Tibial nerve (tissue), 4 donors: ENCODE results near the gene E2F8. TPM values are rescaled to one million over a fixed set of nuclear protein-coding genes. Genes with fewer than 3 reads are reported as not detected.

Experiments used
- DNase-seq, 2 donors: peaks; one replicate each; pipeline ENCODE4 v3.0.0-alpha.2; 2019; ENCODE audit warnings: low spot score in 2 of 2
- H3K27ac ChIP-seq, 4 donors: fragments of 200-600 bp; sonication (generic) in 3 of 4; one replicate each; pipeline ENCODE4 v1.5.1; 2017 to 2019; ENCODE audit warnings: mild to moderate bottlenecking in 1 of 4
- H3K27me3 ChIP-seq, 2 donors: fragments of 200-600 bp; sonication (generic) in 1 of 2; one replicate each; pipeline versions ENCODE4 v1.5.1 to v1.6.0; 2017 to 2019
- H3K36me3 ChIP-seq, 3 donors: fragments of 200-600 bp; sonication (generic); one replicate each; pipeline ENCODE4 v1.5.1; 2018 to 2019
- H3K4me1 ChIP-seq, 4 donors: fragments of 200-600 bp; sonication (generic) in 3 of 4; one replicate each; pipeline ENCODE4 v1.5.1; 2017 to 2019
- H3K4me3 ChIP-seq, 4 donors: fragments of 200-600 bp; sonication (generic) in 3 of 4; one replicate each; pipeline ENCODE4 v1.5.1; 2017 to 2019; ENCODE audit warnings: mild to moderate bottlenecking in 1 of 4, moderate library complexity in 1 of 4
- H3K9me3 ChIP-seq, 4 donors: fragments of 200-600 bp; sonication (generic) in 3 of 4; one replicate each; pipeline ENCODE4 v1.5.1; 2017 to 2019
- EP300 ChIP-seq, 2 donors: sonication (generic); formaldehyde crosslinking; IDR thresholded peaks; one replicate each; pipeline ENCODE4 v1.6.1; 2017; ENCODE audit warnings: antibody characterized with exemption in 2 of 2, mild to moderate bottlenecking in 1 of 2
- POLR2A ChIP-seq, 2 donors: fragments of 450-650 bp; IDR thresholded peaks; one replicate each; pipeline ENCODE4 v1.6.1; 2017; ENCODE audit warnings: antibody characterized with exemption in 2 of 2, mild to moderate bottlenecking in 2 of 2, moderate library complexity in 2 of 2
- WGBS, 2 donors: methylation state at CpG; one replicate each; pipeline ENCODE4 v1.1.5; 2018; 5-methylcytosine and 5-hydroxymethylcytosine counted together
- total RNA-seq, 4 donors: library from RNA; depleted of rRNA; stranded (reverse); fragments of >200 nt; gene quantifications; one replicate each; pipeline ENCODE4 v1.1.0, GENCODE V29; 2016
- TF ChIP-seq, protein P1 (sequence below), 5 experiments: fragments of 200-600 bp in 3 of 5; fragments of 450-650 bp in 2 of 5; sonication (generic) in 3 of 5; IDR thresholded peaks; one replicate each; pipeline ENCODE4 v1.5.1; 2016 to 2019; ENCODE audit warnings: antibody characterized with exemption in 5 of 5, mild to moderate bottlenecking in 3 of 5, moderate library complexity in 2 of 5

The E2F8 gene
- total RNA-seq, 4 donors from 2014 or later: not detected

DNA sequence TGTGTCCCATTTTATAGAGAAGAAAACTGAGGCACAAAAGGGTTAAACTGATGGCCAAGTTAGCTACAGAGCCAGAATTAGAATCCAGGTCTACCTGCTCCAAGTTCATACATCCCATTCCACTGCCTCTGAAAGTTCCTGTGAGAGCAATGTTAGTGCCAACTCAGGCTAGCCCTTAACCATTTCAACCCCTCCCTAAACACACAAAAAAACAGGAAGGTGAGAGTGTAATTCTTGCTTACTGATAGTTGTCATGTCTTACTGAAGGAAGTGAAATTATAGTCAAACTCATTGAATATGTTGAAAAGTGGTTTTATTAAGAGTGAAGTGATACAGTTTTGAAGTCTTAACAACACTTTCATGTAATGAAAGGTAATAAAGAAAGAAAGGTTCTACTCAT, 2.9 kb upstream of the E2F8 start:
- TF ChIP-seq EP300 (IDR thresholded peaks at IDR 0.05) (no peak), POLR2A (IDR thresholded peaks at IDR 0.05) (no peak)
- TF ChIP-seq, protein P1, sequence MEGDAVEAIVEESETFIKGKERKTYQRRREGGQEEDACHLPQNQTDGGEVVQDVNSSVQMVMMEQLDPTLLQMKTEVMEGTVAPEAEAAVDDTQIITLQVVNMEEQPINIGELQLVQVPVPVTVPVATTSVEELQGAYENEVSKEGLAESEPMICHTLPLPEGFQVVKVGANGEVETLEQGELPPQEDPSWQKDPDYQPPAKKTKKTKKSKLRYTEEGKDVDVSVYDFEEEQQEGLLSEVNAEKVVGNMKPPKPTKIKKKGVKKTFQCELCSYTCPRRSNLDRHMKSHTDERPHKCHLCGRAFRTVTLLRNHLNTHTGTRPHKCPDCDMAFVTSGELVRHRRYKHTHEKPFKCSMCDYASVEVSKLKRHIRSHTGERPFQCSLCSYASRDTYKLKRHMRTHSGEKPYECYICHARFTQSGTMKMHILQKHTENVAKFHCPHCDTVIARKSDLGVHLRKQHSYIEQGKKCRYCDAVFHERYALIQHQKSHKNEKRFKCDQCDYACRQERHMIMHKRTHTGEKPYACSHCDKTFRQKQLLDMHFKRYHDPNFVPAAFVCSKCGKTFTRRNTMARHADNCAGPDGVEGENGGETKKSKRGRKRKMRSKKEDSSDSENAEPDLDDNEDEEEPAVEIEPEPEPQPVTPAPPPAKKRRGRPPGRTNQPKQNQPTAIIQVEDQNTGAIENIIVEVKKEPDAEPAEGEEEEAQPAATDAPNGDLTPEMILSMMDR (IDR thresholded peaks at IDR 0.05): no peak
- Histone ChIP-seq H3K27ac (no peak overlapping the region), H3K27me3 (peaks cover 2 to 76% of the 10 kb centered on the region in 2 donors), H3K4me3 (no peak overlapping the region), H3K9me3 (no peaks in the 10 kb centered on the region), H3K4me1 (peaks cover 0 to 25% (median 15%) of the 10 kb centered on the region in 4 donors), H3K36me3 (no peaks in the 10 kb centered on the region)
- no peak for DNase-seq

DNA sequence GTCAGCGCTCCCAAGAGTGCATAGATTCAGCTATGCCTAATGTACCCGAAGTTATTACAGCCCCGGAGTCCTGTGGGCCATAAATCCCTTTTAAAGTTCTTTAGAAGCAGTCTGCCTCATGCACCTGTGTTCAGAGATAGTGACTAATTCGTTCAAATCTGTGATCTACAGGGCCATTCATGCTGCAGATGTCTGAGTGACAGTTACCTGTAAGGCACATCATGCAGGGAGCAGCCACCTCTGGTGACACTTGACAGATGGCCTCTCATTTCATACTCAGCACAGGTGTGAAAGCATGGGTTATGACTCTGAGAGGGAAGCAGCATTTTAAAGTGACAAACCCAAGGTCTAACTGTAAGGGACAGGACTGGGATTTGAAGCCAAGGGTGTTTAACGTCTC, 2.4 kb upstream of the E2F8 start:
- Histone ChIP-seq H3K27ac (no peak overlapping the region), H3K27me3 (peaks cover 2 to 79% of the 10 kb centered on the region in 2 donors), H3K4me1 (peaks cover 0 to 25% (median 15%) of the 10 kb centered on the region in 4 donors), H3K36me3 (no peaks in the 10 kb centered on the region), H3K4me3 (no peak overlapping the region), H3K9me3 (no peaks in the 10 kb centered on the region)
- TF ChIP-seq EP300 (IDR thresholded peaks at IDR 0.05): no peak
- TF ChIP-seq, protein P1 (IDR thresholded peaks at IDR 0.05): no peak
- TF ChIP-seq POLR2A (IDR thresholded peaks at IDR 0.05): no peak
- 65 to 66% methylated on average over 5 of the region's 5 CpGs for WGBS, 2 donors
- DNase-seq: no peak

DNA sequence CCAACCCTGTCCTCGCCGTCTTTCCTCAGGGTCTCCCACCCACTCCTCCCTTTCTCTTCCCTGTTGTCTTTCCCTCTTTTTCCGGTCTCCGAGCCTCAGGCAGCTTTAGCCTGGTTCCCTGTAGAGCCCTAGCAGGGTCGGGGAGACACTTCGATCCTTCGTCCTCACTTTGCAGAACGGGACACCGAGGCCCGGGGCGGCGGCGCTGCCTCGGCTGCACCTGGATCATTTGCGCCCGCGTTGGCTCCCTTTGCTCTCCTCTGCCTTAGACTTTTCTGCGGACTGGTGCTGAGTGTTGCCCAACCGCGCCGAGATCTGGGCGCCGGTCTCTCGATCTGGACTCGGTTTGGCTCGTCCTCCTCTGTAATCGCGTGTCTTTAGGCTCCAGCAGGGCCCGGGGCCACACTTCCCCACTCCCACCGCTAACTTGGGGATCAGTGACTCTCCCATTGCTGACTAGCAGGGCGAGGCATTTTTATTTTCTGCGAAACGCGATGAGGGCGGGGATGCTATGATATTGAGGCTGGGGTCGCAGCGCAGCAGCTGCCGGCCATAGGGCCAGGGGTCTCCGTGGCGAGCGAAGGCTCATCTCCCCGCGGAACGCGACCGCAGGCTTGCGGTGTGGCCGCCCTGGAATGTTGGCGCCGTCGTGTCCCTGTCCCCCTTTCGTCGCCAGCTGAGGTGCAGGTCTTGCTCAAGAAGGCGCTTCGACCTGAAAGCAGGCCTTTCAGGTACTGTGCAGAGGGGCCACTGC, 1.6 kb upstream of the E2F8 start:
- peak overlapping the region in 2 of 4 donors; percentile 60 to 68 for H3K4me3 ChIP-seq
- H3K36me3 ChIP-seq: no peaks in the 10 kb centered on the region
- H3K27ac ChIP-seq: no peak overlapping the region
- no peaks in the 10 kb centered on the region for H3K9me3 ChIP-seq
- peaks cover 2 to 87% of the 10 kb centered on the region in 2 donors for H3K27me3 ChIP-seq
- TF ChIP-seq POLR2A (IDR thresholded peaks at IDR 0.05) (no peak), EP300 (IDR thresholded peaks at IDR 0.05) (no peak)
- TF ChIP-seq, protein P1 (IDR thresholded peaks at IDR 0.05): no peak
- peaks cover 0 to 25% (median 15%) of the 10 kb centered on the region in 4 donors for H3K4me1 ChIP-seq
- no peak for DNase-seq
- WGBS, 2 donors: 11 to 13% methylated on average over 51 to 55 of the region's 55 CpGs

DNA sequence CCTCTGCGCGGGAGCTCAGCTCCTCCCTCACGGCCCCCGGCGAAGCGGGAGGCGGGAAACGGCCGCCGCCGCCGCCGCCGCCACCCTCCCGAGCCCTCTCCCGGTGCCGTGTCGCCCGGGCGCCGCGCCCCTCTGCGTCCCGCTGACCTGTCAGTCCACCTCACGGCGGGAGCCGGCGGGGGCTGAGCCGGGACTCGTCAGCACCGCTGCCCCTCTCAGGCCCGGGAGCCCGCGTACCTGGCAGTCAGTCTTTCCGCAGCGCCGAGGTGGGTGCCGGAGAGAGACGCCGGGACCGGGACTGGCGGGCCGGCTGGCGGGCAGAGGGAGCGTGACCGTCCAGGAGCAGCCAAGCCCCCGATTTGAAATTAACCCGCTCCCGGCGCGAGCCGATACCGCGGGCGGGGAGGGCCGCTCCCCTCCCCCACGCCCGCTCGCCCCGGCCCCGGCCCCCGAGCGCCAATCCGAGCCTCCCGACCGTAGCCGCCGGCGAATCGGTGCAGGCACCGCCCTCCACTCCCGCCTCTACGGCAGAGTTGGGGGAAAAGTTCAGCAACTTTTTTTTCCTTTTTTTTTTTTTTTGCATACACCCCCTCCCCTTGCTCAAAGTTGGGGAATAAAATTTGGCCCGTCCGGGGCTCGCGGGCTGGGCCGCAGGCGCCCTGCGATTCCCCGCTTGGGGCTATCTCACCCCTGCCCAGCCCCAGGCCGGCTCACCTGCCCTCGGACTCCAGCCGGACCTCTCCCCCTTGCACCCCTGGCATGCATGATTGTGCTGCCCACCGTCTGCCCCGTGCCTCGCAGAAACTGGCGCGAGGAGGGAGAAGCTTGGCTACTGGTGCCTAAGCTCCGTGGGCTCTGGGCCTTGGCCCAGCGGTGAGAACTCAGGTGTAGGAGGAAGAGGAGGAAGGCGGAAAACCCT, 774 bp upstream of the E2F8 start:
- H3K27me3 ChIP-seq: peaks cover 2 to 82% of the 10 kb centered on the region in 2 donors
- 0 to 1% methylated on average over 45 to 71 of the region's 92 CpGs for WGBS, 2 donors
- no peak for DNase-seq

More for the DNA sequence above, 774 bp upstream of the E2F8 start:
- Histone ChIP-seq H3K4me1 (peaks cover 0 to 25% (median 15%) of the 10 kb centered on the region in 4 donors), H3K9me3 (no peaks in the 10 kb centered on the region), H3K4me3 (peak overlapping the region; percentile 32 to 68 (median 62)), H3K27ac (no peak overlapping the region), H3K36me3 (no peaks in the 10 kb centered on the region)
- no peak for TF ChIP-seq POLR2A (IDR thresholded peaks at IDR 0.05)
- TF ChIP-seq, protein P1 (IDR thresholded peaks at IDR 0.05): no peak
